DND-41 (cell line): ENCODE data around the gene PSD4.

Experiments
- ATAC-seq: fragments of 200-7000 bp; cut with Tn5 transposase; 3 replicates; pipeline ENCODE4 v1.9.1; 2021; ENCODE audit warnings: low read depth; ENCODE audit not compliant: insufficient read depth
- DNase-seq: peaks from one replicate; pipeline ENCODE4 v3.0.0-alpha.2; 2020
- H2AFZ ChIP-seq: 2 replicates; pipeline ENCODE4 v1.6.0; 2012; ENCODE audit warnings: low read depth, low read length
- H3K27ac ChIP-seq: 2 replicates; pipeline ENCODE4 v1.5.1; 2012; ENCODE audit warnings: low read length, inconsistent platforms
- H3K27me3 ChIP-seq: fragments of 200-600 bp; sonication (generic); 2 replicates; pipeline ENCODE4 v1.6.0; 2012; ENCODE audit warnings: low read length, mild to moderate bottlenecking, inconsistent platforms; ENCODE audit not compliant: insufficient read depth, poor library complexity
- H3K36me3 ChIP-seq: 2 replicates; pipeline ENCODE4 v1.5.1; 2012; ENCODE audit warnings: low read length, inconsistent platforms; ENCODE audit not compliant: insufficient read depth
- H3K4me1 ChIP-seq: 2 replicates; pipeline ENCODE4 v1.5.1; 2012; ENCODE audit warnings: mild to moderate bottlenecking, low read length; ENCODE audit not compliant: insufficient read depth
- H3K4me2 ChIP-seq: 2 replicates; pipeline ENCODE4 v1.6.0; 2012; ENCODE audit warnings: mild to moderate bottlenecking, moderate library complexity, low read length, inconsistent platforms; ENCODE audit not compliant: insufficient read depth
- H3K4me3 ChIP-seq, 2 experiments: fragments of 200-600 bp in 1 of 2; shearing (Covaris generic) in 1 of 2; 2 replicates each; pipeline ENCODE4 v1.5.1; 2012 to 2016; ENCODE audit warnings: inconsistent platforms in 2 of 2, low read length in 2 of 2, mild to moderate bottlenecking in 2 of 2, low read depth in 1 of 2, moderate library complexity in 1 of 2
- H3K79me2 ChIP-seq: 2 replicates; pipeline ENCODE4 v1.6.0; 2012; ENCODE audit warnings: low read length, inconsistent platforms; ENCODE audit not compliant: insufficient read depth
- H3K9ac ChIP-seq: 2 replicates; pipeline ENCODE4 v1.6.0; 2012; ENCODE audit warnings: low read depth, mild to moderate bottlenecking, inconsistent platforms, low read length, moderate library complexity
- H3K9me3 ChIP-seq: 2 replicates; pipeline ENCODE4 v1.5.1; 2012; ENCODE audit warnings: low read length, moderate library complexity, mild to moderate bottlenecking, inconsistent platforms; ENCODE audit not compliant: insufficient read depth, severe bottlenecking
- H4K20me1 ChIP-seq: 2 replicates; pipeline ENCODE4 v1.6.0; 2012; ENCODE audit warnings: low read length; ENCODE audit not compliant: insufficient read depth
- EZH2 ChIP-seq: IDR thresholded peaks from 3 replicates; pipeline ENCODE4 v1.6.1; 2012; ENCODE audit warnings: borderline replicate concordance, low read depth, mild to moderate bottlenecking, moderate library complexity, low read length, inconsistent platforms; ENCODE audit not compliant: severe bottlenecking
- TF ChIP-seq, protein P1 (sequence below): IDR thresholded peaks from 2 replicates; pipeline ENCODE4 v1.5.1; 2012; ENCODE audit warnings: borderline replicate concordance, low read length, moderate library complexity, mild to moderate bottlenecking; ENCODE audit not compliant: poor library complexity, severe bottlenecking; ENCODE audit errors: extremely low read depth

PSD4 gene

GRCh38 chr2:113226462-113226861 lies 52.7 kb downstream of the PSD4 start:
- Histone ChIP-seq H3K9me3 (no peaks in the 10 kb centered on the region), H3K27ac (no peak overlapping the region), H3K27me3 (no peaks in the 10 kb centered on the region), H3K79me2 (no peaks in the 10 kb centered on the region), H3K36me3 (no peaks in the 10 kb centered on the region), H3K4me1 (no peaks in the 10 kb centered on the region), H3K9ac (no peak overlapping the region), H3K4me2 (no peak overlapping the region), H2AFZ (no peak overlapping the region), H3K4me3 (no peak overlapping the region), H4K20me1 (no peaks in the 10 kb centered on the region)
- TF ChIP-seq EZH2, result no peak
- TF ChIP-seq, protein P1, sequence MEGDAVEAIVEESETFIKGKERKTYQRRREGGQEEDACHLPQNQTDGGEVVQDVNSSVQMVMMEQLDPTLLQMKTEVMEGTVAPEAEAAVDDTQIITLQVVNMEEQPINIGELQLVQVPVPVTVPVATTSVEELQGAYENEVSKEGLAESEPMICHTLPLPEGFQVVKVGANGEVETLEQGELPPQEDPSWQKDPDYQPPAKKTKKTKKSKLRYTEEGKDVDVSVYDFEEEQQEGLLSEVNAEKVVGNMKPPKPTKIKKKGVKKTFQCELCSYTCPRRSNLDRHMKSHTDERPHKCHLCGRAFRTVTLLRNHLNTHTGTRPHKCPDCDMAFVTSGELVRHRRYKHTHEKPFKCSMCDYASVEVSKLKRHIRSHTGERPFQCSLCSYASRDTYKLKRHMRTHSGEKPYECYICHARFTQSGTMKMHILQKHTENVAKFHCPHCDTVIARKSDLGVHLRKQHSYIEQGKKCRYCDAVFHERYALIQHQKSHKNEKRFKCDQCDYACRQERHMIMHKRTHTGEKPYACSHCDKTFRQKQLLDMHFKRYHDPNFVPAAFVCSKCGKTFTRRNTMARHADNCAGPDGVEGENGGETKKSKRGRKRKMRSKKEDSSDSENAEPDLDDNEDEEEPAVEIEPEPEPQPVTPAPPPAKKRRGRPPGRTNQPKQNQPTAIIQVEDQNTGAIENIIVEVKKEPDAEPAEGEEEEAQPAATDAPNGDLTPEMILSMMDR, result no peak
- ATAC-seq, result no peak
- DNase-seq, result no peak

DNA sequence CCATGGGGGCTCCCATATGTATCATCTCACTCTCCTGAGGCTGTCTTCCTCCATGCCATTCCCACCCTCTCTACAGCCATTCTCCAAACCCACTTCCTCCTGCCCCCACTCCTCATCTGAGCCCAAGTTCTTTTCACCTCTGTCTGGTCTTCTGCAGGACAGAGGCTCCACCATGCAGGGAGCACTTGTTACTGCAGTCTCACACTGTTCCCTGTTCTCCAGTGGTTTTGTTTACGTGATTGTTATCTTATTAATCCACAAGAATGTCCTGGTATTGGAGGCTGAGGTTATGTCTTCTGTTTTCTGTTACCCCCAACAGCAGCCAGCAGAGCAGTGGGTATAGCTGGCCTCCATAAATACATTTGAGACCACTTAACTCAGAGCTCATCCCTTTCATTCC lies 53.5 kb downstream of the PSD4 start:
- H3K36me3 ChIP-seq, result no peaks in the 10 kb centered on the region
- no peaks in the 10 kb centered on the region for H3K4me1 ChIP-seq
- no peak overlapping the region for H3K4me2 ChIP-seq
- H4K20me1 ChIP-seq, result no peaks in the 10 kb centered on the region
- no peaks in the 10 kb centered on the region for H3K9me3 ChIP-seq
- no peak for TF ChIP-seq EZH2
- TF ChIP-seq, protein P1, result peak; percentile 20
- DNase-seq (no peak), ATAC-seq (no peak)
- no peaks in the 10 kb centered on the region for H3K79me2 ChIP-seq
- no peak overlapping the region for H3K9ac ChIP-seq
- H2AFZ ChIP-seq, result no peak overlapping the region
- no peaks in the 10 kb centered on the region for H3K27me3 ChIP-seq
- H3K27ac ChIP-seq, result no peak overlapping the region
- H3K4me3 ChIP-seq, result no peak overlapping the region

GRCh38 chr2:113227698-113228097 lies 53.9 kb downstream of the PSD4 start:
- H3K27me3 ChIP-seq, result no peaks in the 10 kb centered on the region
- no peaks in the 10 kb centered on the region for H3K36me3 ChIP-seq
- H3K4me2 ChIP-seq, result no peak overlapping the region
- TF ChIP-seq, protein P1, result no peak
- TF ChIP-seq EZH2, result no peak
- ATAC-seq, result no peak
- DNase-seq, result no peak
- no peak overlapping the region for H3K27ac ChIP-seq
- H3K4me3 ChIP-seq, result no peak overlapping the region
- no peaks in the 10 kb centered on the region for H4K20me1 ChIP-seq
- H3K9me3 ChIP-seq, result no peaks in the 10 kb centered on the region
- H3K4me1 ChIP-seq, result no peaks in the 10 kb centered on the region
- H3K9ac ChIP-seq, result no peak overlapping the region
- H2AFZ ChIP-seq, result no peak overlapping the region
- H3K79me2 ChIP-seq, result no peaks in the 10 kb centered on the region

DNA sequence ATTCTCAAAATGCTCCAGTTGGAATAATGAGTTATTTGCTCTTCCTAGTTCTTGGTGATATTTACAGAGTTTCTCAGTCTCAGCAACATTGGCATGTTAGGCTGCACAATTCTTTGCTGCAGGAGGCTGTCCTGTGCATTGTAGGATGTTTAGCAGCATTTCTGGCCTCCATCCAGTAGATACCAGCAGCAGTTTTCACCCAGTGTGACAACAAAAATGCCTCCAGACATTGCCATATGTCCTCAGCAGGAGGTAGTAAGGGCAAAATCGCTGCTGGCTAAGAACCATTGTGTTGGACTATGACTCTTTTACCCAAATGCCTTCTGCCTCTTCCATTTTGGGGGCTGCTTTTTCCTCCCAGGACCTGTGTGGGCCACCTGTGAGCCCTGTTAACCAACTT lies 54.6 kb downstream of the PSD4 start:
- no peak overlapping the region for H3K4me3 ChIP-seq
- TF ChIP-seq, protein P1, result no peak
- no peak for TF ChIP-seq EZH2
- no peak overlapping the region for H3K27ac ChIP-seq
- H2AFZ ChIP-seq, result no peak overlapping the region
- H3K36me3 ChIP-seq, result no peaks in the 10 kb centered on the region
- DNase-seq (no peak), ATAC-seq (no peak)
- no peaks in the 10 kb centered on the region for H3K9me3 ChIP-seq
- no peaks in the 10 kb centered on the region for H3K79me2 ChIP-seq
- H3K4me1 ChIP-seq, result no peaks in the 10 kb centered on the region
- H3K4me2 ChIP-seq, result no peak overlapping the region
- H4K20me1 ChIP-seq, result no peaks in the 10 kb centered on the region
- no peak overlapping the region for H3K9ac ChIP-seq
- H3K27me3 ChIP-seq, result no peaks in the 10 kb centered on the region
